Measurements from ENCODE around the gene SLC38A3. TPM values are rescaled to one million over a fixed set of nuclear protein-coding genes. Genes with fewer than 3 reads are reported as not detected.

Gene SLC38A3
- total and polyA plus RNA-seq, 9 of the 15 experiments (the other 6 are each of a cell fraction or from before 2014, with no cell fraction given): 0.09 to 0.38 (median 0.16) TPM; not detected in 6

DNA sequence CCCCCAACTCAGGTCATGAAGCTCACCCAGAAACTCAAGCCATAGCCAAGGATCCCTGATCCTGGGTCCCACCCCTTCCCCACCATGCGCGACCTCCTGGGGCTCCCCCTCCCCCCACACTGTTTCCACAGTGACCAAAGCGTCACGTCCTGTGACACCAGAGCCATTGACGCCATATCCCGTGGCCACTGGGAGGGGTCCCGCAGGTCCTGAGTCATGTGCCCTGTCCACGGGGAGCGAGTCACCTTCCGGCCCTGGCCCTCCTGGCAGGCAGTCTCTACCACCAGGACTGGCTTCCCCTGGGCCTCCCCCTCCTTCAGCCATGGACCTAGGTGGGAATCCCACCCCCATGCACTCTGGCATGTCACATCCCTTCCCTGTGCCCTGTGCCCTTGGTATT is 34.4 kb upstream of the SLC38A3 start (continued):
- TF ChIP-seq, protein P1, sequence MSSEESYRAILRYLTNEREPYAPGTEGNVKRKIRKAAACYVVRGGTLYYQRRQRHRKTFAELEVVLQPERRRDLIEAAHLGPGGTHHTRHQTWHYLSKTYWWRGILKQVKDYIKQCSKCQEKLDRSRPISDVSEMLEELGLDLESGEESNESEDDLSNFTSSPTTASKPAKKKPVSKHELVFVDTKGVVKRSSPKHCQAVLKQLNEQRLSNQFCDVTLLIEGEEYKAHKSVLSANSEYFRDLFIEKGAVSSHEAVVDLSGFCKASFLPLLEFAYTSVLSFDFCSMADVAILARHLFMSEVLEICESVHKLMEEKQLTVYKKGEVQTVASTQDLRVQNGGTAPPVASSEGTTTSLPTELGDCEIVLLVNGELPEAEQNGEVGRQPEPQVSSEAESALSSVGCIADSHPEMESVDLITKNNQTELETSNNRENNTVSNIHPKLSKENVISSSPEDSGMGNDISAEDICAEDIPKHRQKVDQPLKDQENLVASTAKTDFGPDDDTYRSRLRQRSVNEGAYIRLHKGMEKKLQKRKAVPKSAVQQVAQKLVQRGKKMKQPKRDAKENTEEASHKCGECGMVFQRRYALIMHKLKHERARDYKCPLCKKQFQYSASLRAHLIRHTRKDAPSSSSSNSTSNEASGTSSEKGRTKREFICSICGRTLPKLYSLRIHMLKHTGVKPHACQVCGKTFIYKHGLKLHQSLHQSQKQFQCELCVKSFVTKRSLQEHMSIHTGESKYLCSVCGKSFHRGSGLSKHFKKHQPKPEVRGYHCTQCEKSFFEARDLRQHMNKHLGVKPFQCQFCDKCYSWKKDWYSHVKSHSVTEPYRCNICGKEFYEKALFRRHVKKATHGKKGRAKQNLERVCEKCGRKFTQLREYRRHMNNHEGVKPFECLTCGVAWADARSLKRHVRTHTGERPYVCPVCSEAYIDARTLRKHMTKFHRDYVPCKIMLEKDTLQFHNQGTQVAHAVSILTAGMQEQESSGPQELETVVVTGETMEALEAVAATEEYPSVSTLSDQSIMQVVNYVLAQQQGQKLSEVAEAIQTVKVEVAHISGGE (CRISPR knock-in tag; IDR thresholded peaks at IDR 0.05): no peak
- no peak for TF ChIP-seq ZFX (CRISPR knock-in tag; IDR thresholded peaks at IDR 0.05)
- TF ChIP-seq IRF2 (CRISPR knock-in tag; IDR thresholded peaks at IDR 0.05): no peak
- TF ChIP-seq, protein P2, sequence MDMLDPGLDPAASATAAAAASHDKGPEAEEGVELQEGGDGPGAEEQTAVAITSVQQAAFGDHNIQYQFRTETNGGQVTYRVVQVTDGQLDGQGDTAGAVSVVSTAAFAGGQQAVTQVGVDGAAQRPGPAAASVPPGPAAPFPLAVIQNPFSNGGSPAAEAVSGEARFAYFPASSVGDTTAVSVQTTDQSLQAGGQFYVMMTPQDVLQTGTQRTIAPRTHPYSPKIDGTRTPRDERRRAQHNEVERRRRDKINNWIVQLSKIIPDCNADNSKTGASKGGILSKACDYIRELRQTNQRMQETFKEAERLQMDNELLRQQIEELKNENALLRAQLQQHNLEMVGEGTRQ (CRISPR knock-in tag; IDR thresholded peaks at IDR 0.05): peak; percentile 32; the same call in 1 of the 2 replicates
- no peak for TF ChIP-seq HCFC1 (IDR thresholded peaks at IDR 0.05; ENCODE audit: low read depth, low read length)
- TF ChIP-seq, protein P3, sequence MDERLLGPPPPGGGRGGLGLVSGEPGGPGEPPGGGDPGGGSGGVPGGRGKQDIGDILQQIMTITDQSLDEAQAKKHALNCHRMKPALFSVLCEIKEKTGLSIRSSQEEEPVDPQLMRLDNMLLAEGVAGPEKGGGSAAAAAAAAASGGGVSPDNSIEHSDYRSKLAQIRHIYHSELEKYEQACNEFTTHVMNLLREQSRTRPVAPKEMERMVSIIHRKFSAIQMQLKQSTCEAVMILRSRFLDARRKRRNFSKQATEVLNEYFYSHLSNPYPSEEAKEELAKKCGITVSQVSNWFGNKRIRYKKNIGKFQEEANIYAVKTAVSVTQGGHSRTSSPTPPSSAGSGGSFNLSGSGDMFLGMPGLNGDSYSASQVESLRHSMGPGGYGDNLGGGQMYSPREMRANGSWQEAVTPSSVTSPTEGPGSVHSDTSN (CRISPR knock-in tag; IDR thresholded peaks at IDR 0.05; ENCODE audit: low read depth): no peak
- TF ChIP-seq, protein P3 (tag; conservative IDR thresholded peaks at IDR 0.05; ENCODE audit: low read depth): no peak
- TF ChIP-seq, protein P4, sequence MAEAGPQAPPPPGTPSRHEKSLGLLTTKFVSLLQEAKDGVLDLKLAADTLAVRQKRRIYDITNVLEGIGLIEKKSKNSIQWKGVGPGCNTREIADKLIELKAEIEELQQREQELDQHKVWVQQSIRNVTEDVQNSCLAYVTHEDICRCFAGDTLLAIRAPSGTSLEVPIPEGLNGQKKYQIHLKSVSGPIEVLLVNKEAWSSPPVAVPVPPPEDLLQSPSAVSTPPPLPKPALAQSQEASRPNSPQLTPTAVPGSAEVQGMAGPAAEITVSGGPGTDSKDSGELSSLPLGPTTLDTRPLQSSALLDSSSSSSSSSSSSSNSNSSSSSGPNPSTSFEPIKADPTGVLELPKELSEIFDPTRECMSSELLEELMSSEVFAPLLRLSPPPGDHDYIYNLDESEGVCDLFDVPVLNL (CRISPR knock-in tag; IDR thresholded peaks at IDR 0.05; ENCODE audit: low read depth): no peak
- TF ChIP-seq, protein P5, sequence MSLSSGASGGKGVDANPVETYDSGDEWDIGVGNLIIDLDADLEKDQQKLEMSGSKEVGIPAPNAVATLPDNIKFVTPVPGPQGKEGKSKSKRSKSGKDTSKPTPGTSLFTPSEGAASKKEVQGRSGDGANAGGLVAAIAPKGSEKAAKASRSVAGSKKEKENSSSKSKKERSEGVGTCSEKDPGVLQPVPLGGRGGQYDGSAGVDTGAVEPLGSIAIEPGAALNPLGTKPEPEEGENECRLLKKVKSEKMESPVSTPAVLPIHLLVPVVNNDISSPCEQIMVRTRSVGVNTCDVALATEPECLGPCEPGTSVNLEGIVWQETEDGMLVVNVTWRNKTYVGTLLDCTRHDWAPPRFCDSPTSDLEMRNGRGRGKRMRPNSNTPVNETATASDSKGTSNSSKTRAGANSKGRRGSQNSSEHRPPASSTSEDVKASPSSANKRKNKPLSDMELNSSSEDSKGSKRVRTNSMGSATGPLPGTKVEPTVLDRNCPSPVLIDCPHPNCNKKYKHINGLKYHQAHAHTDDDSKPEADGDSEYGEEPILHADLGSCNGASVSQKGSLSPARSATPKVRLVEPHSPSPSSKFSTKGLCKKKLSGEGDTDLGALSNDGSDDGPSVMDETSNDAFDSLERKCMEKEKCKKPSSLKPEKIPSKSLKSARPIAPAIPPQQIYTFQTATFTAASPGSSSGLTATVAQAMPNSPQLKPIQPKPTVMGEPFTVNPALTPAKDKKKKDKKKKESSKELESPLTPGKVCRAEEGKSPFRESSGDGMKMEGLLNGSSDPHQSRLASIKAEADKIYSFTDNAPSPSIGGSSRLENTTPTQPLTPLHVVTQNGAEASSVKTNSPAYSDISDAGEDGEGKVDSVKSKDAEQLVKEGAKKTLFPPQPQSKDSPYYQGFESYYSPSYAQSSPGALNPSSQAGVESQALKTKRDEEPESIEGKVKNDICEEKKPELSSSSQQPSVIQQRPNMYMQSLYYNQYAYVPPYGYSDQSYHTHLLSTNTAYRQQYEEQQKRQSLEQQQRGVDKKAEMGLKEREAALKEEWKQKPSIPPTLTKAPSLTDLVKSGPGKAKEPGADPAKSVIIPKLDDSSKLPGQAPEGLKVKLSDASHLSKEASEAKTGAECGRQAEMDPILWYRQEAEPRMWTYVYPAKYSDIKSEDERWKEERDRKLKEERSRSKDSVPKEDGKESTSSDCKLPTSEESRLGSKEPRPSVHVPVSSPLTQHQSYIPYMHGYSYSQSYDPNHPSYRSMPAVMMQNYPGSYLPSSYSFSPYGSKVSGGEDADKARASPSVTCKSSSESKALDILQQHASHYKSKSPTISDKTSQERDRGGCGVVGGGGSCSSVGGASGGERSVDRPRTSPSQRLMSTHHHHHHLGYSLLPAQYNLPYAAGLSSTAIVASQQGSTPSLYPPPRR (CRISPR knock-in tag; IDR thresholded peaks at IDR 0.05; ENCODE audit: borderline replicate concordance): no peak
- no peak for TF ChIP-seq DPF2 (IDR thresholded peaks at IDR 0.05)
- TF ChIP-seq, protein P6, sequence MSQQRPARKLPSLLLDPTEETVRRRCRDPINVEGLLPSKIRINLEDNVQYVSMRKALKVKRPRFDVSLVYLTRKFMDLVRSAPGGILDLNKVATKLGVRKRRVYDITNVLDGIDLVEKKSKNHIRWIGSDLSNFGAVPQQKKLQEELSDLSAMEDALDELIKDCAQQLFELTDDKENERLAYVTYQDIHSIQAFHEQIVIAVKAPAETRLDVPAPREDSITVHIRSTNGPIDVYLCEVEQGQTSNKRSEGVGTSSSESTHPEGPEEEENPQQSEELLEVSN (IDR thresholded peaks at IDR 0.05; ENCODE audit: borderline replicate concordance in 1 of 2, extremely low read depth in 1 of 2, insufficient read depth in 1 of 2, insufficient read length in 1 of 2, low read depth in 1 of 2, low read length in 1 of 2, poor library complexity in 1 of 2, severe bottlenecking in 1 of 2): peak in 1 of 2 experiments; percentile 50
- TF ChIP-seq POLR2A (conservative IDR thresholded peaks at IDR 0.05): no peak
- TF ChIP-seq NFATC3 (IDR thresholded peaks at IDR 0.05): no peak

Measured in K562 (cell line).